ENCODE data around the gene CXCR5. TPM values are rescaled to one million over a fixed set of nuclear protein-coding genes. Genes with fewer than 3 reads are reported as not detected.

The CXCR5 gene
- total and polyA plus RNA-seq, 4 donors = 0.06 to 0.92 TPM; not detected in 2

- TF ChIP-seq RXRA (IDR thresholded peaks at IDR 0.05) (peak; percentile 9 to 53), YY1 (IDR thresholded peaks at IDR 0.05) (peak; percentile 50)
These were observed 49.2 kb upstream of the CXCR5 start (continued) for GRCh38 chr11:118834427-118835028.

GRCh38 chr11:118837868-118838267 lies 45.8 kb upstream of the CXCR5 start:
- peaks cover 6 to 39% (median 28%) of the 10 kb centered on the region in 4 donors for H3K4me1 ChIP-seq (ENCODE audit: control insufficient read depth in 4 of 4, insufficient read depth in 4 of 4, low read length in 3 of 4)
- no peak for TF ChIP-seq NR2F2 (IDR thresholded peaks at IDR 0.05)
- TF ChIP-seq HNF4G (IDR thresholded peaks at IDR 0.05) = no peak
- no peak for TF ChIP-seq FOXA2 (IDR thresholded peaks at IDR 0.05)
- TF ChIP-seq FOXA1 (IDR thresholded peaks at IDR 0.05) = no peak
- TF ChIP-seq ATF3 (IDR thresholded peaks at IDR 0.05) = no peak
- TF ChIP-seq EGR1 (IDR thresholded peaks at IDR 0.05; ENCODE audit: low read depth in 2 of 2) = no peak
- no peak overlapping the region for H3K4me3 ChIP-seq (ENCODE audit: low read depth in 1 of 3, low read length in 3 of 3)
- H3K36me3 ChIP-seq (ENCODE audit: control insufficient read depth in 4 of 4, insufficient read depth in 3 of 4, low read depth in 1 of 4, low read length in 3 of 4) = no peaks in the 10 kb centered on the region
- no peaks in the 10 kb centered on the region for H3K27me3 ChIP-seq (ENCODE audit: control insufficient read depth in 4 of 4, insufficient read depth in 4 of 4, low read length in 3 of 4)
- no peak overlapping the region for H3K27ac ChIP-seq (ENCODE audit: low read depth in 1 of 2, low read length in 2 of 2)
- 90% methylated on average over 8 of the region's 8 CpGs for WGBS
- H3K9ac ChIP-seq (ENCODE audit: low read depth in 1 of 2, low read length in 2 of 2) = no peak overlapping the region
- no peaks in the 10 kb centered on the region for H3K9me3 ChIP-seq (ENCODE audit: control insufficient read depth in 4 of 4, low read length in 3 of 4)
- no peak for DNase-seq (ENCODE audit: low spot score)

- 51% methylated on average over 4 of the region's 4 CpGs for WGBS
- H3K27ac ChIP-seq (ENCODE audit: low read depth in 1 of 2, low read length in 2 of 2) = peak overlapping the region; percentile 14 to 43
- no peak for DNase-seq (ENCODE audit: low spot score)
- peak; percentile 60 for TF ChIP-seq MAX (IDR thresholded peaks at IDR 0.05)
- peak in 1 of 2 donors; percentile 31 for TF ChIP-seq RAD21 (IDR thresholded peaks at IDR 0.05)
- no peak for TF ChIP-seq CTCF (IDR thresholded peaks at IDR 0.05; ENCODE audit: low read depth, low read length, missing input control)
- peak; percentile 54 for TF ChIP-seq ZBTB33 (IDR thresholded peaks at IDR 0.05)
- TF ChIP-seq YY1 (IDR thresholded peaks at IDR 0.05) = peak; percentile 50
- TF ChIP-seq HNF4A (conservative IDR thresholded peaks at IDR 0.05) = peak; percentile 81 to 82
- peak; percentile 62 for TF ChIP-seq SP1 (IDR thresholded peaks at IDR 0.05)
- peak; percentile 11 for TF ChIP-seq HNF4G (IDR thresholded peaks at IDR 0.05)
- TF ChIP-seq RXRA (IDR thresholded peaks at IDR 0.05) = peak; percentile 87
- TF ChIP-seq JUND (IDR thresholded peaks at IDR 0.05) = peak; percentile 22 to 68
- peak; percentile 87 for TF ChIP-seq NR2F2 (IDR thresholded peaks at IDR 0.05)
- no peak for TF ChIP-seq ATF3 (IDR thresholded peaks at IDR 0.05)
- TF ChIP-seq TAF1 (conservative IDR thresholded peaks at IDR 0.05) = no peak
- no peaks in the 10 kb centered on the region for H3K36me3 ChIP-seq (ENCODE audit: control insufficient read depth in 4 of 4, insufficient read depth in 3 of 4, low read depth in 1 of 4, low read length in 3 of 4)
- H3K9me3 ChIP-seq (ENCODE audit: control insufficient read depth in 4 of 4, low read length in 3 of 4) = no peaks in the 10 kb centered on the region
- H3K9ac ChIP-seq (ENCODE audit: low read depth in 1 of 2, low read length in 2 of 2) = no peak overlapping the region
- no peak overlapping the region for H3K4me3 ChIP-seq (ENCODE audit: low read depth in 1 of 3, low read length in 3 of 3)
- H3K4me1 ChIP-seq (ENCODE audit: control insufficient read depth in 4 of 4, insufficient read depth in 4 of 4, low read length in 3 of 4) = peaks cover 6 to 38% (median 27%) of the 10 kb centered on the region in 4 donors
- H3K27me3 ChIP-seq (ENCODE audit: control insufficient read depth in 4 of 4, insufficient read depth in 4 of 4, low read length in 3 of 4) = no peaks in the 10 kb centered on the region
These were observed 44.7 kb upstream of the CXCR5 start for GRCh38 chr11:118838905-118839553.

Data from liver (tissue), 9 donors.